Right lung (tissue), 5 donors: ENCODE measurements around the gene RAE1. TPM values are rescaled to one million over a fixed set of nuclear protein-coding genes. Genes with fewer than 3 reads are reported as not detected.
A peak's percentile ranks its signal among the peaks of the same experiment; 100 is the strongest.

Source experiments
- DNase-seq, 2 donors: peaks; one replicate each; pipeline ENCODE4 v3.0.0-alpha.2; 2013
- polyA plus RNA-seq, 5 donors: library from polyadenylated mRNA; unstranded; fragments of 120-200 nt; gene quantifications; one replicate each; pipeline versions ENCODE4 v1.2.1 to v1.2.3, GENCODE V29; 2013; ENCODE audit warnings: inconsistent platforms in 1 of 5, low replicate concordance in 1 of 5; ENCODE audit not compliant: insufficient read length in 5 of 5, insufficient read depth in 1 of 5

Gene RAE1
- polyA plus RNA-seq, 5 donors, result 43.0 to 55.2 (median 51.9) TPM

- no peak for DNase-seq
These were observed 35.7 kb downstream of the RAE1 start for GRCh38 chr20:57386762-57387161.

GRCh38 chr20:57387463-57387862 lies 36.4 kb downstream of the RAE1 start:
- no peak for DNase-seq

GRCh38 chr20:57387945-57388371 lies 36.9 kb downstream of the RAE1 start:
- DNase-seq, result no peak

- peak; percentile 67 to 71 for DNase-seq
These were observed 38.1 kb downstream of the RAE1 start for GRCh38 chr20:57388953-57389694.

GRCh38 chr20:57389695-57390603 lies 38.9 kb downstream of the RAE1 start:
- DNase-seq, result no peak

- DNase-seq, result peak; percentile 65 to 67
These were observed 39.8 kb downstream of the RAE1 start, which contains the start of gene RBM38 for GRCh38 chr20:57390604-57391438. RBM38 (plus strand) TSS chr20:57391396; CDS start chr20:57391582, 186 bp downstream.

GRCh38 chr20:57391439-57392301 lies 40.6 kb downstream of the RAE1 start:
- no peak for DNase-seq

- DNase-seq, result no peak
These were observed 41.6 kb downstream of the RAE1 start for GRCh38 chr20:57392512-57393271.

DNA sequence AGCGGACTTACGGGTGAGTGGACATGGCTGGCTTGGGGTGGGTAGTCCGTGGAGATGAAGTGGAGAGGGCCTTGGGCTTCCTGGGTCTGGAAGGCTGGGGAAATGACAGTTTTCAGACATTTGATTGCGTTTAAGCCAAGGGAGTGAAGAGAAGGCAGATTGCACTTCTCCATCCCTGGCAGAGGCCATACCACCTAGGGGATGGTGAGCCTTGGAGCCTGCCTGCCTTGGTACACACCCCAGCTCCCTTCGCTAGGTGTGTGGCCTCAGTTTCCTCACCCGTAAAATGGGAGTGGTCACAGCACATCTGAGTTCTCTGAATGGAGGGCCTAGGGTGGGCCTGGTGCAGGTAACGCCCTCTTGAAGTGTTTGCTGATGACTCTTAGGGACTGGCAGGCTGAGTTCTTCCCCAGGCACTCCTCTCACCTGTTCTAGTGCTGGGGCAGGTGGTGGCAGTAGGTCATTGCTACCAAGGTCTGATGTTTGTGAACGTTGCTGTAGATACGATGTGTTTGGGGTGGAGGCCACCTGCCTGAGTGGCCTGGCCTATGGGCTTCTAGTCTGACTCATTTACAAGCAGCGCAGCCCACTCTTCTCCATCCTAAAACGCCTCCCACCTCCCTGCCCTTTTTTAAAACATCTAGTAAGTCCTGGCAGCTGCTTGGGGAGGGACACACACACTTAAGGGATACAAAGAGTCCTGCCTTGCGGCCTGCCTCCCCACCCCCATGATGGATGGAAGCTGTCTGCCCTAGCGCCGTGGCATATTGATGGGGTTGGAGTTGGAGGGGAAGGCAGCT lies 42.5 kb downstream of the RAE1 start:
- no peak for DNase-seq

DNA sequence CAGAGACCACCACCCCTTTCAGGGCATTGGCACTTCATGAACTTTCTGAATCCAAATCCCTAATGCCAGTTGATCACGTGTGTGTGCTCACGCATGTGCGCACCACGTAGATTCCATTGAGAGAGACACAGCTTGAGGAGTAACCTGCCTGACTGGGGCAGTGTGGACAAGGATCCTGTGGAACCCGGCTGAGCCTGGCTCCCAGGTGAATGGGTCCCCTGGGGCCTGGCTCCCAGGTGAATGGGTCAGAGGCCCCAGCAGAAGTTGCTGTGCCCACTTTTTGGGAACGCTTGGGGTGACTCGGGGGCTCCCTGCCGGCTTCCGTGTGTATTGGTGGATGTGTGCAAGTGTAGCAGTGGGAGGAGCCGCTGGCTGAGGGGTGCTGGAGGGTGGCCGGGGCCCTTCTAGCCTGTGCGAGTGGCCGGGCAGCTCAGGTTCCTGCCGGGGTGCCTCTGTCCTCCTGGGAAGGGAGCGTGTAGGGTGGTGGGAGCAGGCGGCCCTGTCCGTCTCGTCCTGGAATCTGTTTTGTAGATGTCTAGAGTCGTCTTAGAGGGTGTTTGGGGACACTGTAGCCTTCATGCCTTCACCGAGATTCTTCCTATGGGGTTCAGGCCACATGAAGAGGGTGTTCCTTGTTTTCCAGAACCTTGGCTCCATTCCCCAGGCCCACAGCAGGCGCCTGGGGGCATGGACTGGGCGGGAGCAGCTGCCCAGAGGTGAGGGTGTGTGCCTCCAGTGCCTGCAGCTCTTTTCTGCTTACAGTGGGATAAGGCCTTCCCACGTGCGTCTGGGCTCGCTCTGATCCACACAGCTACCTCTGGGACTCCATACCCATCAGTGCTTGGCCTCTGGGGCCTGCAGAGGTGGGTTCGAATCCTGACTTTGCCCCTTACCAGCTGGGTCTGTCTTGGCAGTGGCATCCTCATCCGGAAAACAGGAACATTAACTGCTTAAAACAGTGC lies 43.3 kb downstream of the RAE1 start:
- DNase-seq, result no peak

DNA sequence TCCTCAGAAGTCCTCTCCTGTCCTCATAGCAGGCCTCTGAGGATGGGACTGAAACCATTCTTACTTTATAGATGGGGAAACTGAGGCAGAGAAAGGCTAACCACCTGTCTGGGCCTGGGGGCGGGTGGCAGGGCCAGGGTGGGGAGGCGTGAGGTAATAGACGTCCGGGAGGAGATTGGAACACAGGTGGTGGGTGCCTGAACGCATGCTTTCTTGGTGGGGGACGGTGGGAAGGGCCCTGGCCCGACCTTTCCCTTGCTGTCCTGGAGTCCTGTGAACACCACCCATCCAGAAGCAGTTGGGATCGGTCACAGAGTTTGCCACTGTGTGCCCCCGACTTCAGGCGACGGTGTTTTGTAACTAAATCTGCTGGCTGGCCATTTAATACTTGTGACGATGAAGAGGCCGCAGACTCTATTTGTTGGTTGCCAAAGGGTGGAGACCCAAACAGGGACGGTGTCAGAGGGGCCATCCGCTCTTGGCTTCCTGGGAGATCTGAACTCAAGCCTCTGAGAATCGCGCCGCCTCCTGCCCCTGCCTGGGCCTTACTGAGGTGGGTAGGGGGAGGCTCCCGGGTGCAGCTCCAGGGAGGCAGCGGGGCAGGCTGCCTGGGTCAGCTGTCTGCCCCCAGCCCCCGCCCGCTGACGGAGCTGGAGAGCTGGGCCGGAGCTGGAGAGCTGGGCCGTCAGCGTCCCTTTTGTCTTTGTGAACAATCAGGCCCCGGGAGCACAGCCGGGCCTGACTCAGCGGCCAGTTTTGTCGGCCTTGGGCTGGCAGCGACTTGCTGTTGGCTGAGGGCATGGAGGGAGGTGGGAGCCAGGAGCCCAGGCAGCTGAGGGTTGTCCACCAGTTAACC lies 44.3 kb downstream of the RAE1 start:
- DNase-seq, result no peak

DNA sequence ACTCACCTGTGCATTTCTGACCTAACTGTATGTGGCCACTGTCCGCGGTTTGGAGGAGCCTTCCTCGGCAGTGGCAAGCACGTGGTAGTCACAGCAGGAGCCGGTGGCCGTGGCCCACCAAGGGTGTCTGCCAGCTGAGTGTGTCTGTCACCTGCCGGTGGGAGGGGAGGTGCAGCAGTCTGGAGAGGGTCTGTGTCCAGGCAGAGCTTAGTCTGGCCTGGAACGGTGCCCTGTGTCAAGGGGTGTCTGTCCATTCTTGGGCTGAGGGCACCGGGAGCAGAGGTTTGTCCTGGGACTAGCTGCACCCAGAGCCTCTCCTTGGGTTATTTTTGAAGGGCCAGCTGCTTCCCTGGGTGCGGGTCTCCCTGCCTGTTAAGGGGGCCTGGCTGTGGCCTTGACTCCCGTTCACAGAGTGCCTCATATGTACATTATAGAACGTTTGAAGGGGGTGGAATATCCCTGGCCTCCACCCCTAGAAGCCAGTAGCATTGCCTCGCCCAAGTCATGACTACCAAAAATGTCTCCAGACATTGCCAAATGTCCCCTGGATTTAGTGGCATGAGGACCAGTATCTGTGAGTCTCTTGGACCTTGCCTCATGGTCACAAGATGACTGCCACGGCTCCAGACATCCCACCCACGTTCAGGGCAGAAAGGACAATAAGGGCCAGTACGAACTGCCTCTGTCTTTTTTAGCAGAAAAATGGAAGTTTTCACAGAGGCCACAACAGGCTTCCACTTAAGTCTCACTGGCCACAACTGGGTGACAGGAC lies 45.3 kb downstream of the RAE1 start:
- DNase-seq, result no peak

GRCh38 chr20:57396984-57397692 lies 46.1 kb downstream of the RAE1 start:
- no peak for DNase-seq

- no peak for DNase-seq
These were observed 46.6 kb downstream of the RAE1 start for GRCh38 chr20:57397693-57398108.

DNA sequence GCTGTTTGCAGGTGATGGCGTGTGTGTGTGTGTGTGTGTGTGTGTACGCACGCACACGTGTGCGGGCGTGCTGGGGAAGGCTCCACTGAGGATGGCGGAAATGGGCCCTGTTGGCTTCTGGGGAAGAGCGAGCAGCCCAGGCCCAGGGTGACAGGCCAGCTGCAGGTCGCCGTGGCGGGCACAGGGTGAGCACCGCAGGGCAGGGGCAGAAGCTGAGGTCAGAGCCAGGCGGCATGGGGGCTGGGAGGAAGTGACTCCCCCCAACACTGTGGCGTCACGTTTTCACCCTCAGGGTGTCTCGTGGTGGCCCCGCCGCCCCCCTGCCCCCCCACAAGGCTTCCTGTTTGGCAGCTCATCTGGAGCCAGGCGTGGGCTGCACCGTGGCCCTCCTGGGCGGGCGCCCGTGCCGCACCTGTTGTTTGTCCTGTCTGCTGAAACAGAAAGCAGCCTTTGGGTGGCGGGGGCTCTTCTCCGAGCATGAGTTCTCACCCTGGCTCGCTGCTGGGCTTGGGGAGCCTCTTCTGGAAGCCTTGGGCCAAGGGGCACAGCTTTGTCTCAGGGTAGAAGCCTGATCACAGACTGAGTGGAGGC lies 47.3 kb downstream of the RAE1 start:
- DNase-seq, result no peak
